GM19043 (cell line): ENCODE data around the gene C1orf167.

ENCODE experiments used
- ATAC-seq: cut with Tn5 transposase; IDR thresholded peaks from one replicate; pipeline ENCODE4 v1.9.1; 2021; ENCODE audit warnings: low read depth; ENCODE audit not compliant: unreplicated experiment

Gene C1orf167

DNA sequence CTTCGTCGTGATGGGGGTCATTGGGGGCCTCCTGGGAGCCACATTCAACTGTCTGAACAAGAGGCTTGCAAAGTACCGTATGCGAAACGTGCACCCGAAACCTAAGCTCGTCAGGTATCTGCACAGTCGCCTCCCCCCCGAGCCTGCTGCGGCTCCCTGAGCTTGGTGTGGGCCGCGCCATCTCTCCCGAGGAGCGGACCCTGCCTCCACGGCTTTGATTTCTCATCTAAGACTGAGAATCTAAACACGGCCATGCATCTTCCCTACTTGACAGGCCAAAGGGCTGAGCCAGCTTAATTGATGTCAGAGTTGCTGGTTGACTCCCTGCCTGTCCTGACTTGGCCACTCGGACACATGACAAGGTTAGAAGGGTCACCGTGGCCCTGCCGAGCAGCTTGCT is 66.5 kb downstream of the C1orf167 start:
- ATAC-seq, result no peak

GRCh38 chr1:11831945-11832725 is 70.1 kb downstream of the C1orf167 start:
- ATAC-seq, result no peak

DNA sequence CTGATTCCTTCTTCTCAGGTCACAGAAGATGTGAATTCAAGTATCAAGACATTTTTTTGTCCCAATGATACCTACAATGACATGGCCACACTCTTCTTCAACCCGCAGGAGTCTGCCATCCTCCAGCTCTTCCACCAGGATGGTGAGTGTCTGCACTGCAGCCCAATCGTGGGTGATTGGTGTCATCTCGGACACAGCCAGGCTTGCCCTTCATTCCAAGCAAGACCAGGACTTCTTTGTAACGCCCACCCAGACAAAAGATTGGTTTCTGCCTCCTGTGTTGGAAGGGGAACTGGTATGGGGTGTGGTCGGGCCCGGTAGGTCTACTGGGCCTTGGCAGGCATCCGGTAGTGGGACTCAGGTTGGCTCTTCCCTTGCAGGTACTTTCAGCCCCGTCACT is 71.5 kb downstream of the C1orf167 start:
- no peak for ATAC-seq

- no peak for ATAC-seq
Measured at GRCh38 chr1:11833900-11834299, 71.9 kb downstream of the C1orf167 start.

DNA sequence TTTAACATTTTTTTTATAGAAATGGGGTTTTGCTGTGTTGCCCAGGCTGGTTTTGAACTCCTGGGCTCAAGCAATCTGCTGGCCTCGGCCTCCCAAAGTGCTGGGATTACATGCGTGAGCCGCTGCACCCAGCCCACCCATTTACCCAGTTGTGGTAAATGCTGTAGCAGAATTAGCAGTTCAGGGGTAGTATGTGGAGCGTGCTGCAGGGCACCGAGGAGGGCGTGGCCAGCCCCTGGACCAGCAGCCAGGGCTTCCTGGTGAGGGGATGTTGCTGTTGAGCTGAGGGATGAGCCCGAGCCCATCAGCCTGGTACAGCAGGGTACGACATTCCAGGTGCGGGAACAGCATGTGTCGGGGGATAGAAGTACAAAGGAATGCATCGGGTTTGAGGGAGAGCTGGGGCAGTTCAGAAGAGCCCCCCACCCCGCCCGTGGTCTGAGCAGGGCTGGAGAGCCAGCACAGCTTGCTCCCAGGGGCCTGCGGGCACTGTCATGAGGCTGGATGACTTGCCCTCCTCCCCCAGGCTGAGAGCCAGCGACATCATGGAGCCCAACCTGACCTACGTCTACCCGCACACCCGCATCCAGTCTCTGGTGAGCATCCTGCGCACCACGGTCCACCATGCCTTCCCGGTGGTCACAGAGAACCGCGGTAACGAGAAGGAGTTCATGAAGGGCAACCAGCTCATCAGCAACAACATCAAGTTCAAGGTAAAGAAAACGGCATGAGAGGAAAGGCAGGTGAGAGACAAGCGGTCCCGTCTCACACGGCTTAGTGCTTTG is 73.6 kb downstream of the C1orf167 start:
- ATAC-seq, result no peak

- ATAC-seq, result no peak
Measured at GRCh38 chr1:11836955-11837766, 75.2 kb downstream of the C1orf167 start.

DNA sequence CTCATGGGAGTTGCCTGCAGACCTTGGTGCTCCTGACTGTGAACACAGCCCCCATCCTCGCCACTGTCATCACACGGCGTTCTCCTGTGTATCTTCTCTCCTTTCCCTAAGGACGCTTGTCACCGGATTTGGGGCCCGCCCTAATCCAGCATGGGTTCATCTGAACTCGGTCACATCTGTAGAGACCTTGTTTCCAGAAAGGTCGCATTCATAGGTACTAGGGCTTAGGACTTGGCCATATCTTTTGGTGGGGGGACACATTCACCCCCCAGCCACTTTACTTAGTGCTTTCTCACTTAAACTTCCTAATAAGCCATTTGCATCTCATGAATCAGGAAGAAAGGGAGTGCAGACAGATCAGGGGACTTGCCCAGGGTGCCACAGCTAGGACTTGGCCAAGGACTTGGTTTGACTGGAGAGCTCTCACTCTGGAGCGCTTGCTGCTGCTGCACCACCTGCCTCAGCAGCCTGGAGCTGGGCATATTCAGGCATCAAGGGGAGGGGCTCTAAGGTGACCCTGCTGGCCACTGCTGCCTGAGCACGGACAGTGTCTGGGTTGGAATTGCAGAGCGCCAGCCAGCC is 75.9 kb downstream of the C1orf167 start:
- ATAC-seq, result no peak

DNA sequence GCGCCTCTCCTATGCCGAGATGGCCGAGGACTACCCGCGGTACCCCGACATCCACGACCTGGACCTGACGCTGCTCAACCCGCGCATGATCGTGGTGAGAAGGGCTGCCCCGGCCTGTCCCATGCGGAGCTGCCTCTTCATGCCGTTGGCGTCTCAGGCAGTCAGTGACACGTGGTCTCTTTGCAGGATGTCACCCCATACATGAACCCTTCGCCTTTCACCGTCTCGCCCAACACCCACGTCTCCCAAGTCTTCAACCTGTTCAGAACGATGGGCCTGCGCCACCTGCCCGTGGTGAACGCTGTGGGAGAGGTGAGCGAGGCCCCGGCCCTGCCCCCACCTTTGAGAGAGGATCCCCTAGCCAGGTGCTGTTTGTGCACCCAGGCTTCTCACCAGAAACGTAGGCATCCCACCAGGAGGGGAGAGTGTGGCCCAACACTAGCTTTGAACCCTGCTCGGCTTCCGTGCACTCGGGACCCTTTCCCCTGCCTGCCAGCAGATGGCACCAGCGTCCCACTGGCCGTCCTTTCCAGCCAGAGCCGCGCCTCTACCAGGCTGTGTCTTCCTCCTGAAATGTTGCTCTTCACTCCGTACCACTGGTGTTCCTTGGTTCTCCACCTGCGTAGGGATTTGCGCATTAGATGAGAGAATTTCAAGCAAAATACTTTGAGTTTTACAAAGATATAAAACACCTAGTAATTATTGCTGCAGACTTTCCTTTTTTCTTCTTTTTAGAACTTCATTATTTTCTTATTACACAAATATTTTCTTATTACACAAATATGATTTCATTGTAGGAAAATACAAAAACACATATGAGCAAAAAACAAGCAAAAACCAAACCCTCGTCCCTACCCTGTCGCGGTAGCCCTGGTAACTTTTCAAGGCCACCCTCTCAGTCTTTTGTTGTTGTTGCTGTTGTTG is 76.6 kb downstream of the C1orf167 start:
- no peak for ATAC-seq
